ENCODE data around the gene RNF17. TPM values are rescaled to one million over a fixed set of nuclear protein-coding genes. Genes with fewer than 3 reads are reported as not detected.

Gene RNF17
- total RNA-seq: under 1 TPM in 1 of 4 donors, not detected in 3; 0.42 TPM

- H3K9me3 ChIP-seq: peaks cover 0 to 5% (median 0%) of the 10 kb centered on the region in 3 donors
- H3K4me1 ChIP-seq: no peaks in the 10 kb centered on the region
- H3K27ac ChIP-seq: no peak within 1 kb of the TSS
- WGBS, 2 donors (ENCODE audit: low coverage in 1 of 2): 90 to 93% methylated on average over 13 to 22 of the region's 28 CpGs
- H3K36me3 ChIP-seq: no peaks in the 10 kb centered on the region
- TF ChIP-seq CTCF (IDR thresholded peaks at IDR 0.05): no peak
- no peak within 1 kb of the TSS for H3K4me3 ChIP-seq
- no peaks in the 10 kb centered on the region for H3K27me3 ChIP-seq
- no peak for ATAC-seq
Measured at GRCh38 chr13:24763596-24764275, at the start of gene RNF17. RNF17 (plus strand) TSS chr13:24764169; CDS start chr13:24764204, 35 bp downstream.

- peaks cover 0 to 12% (median 0%) of the 10 kb centered on the region in 3 donors for H3K4me1 ChIP-seq
- peaks cover 9% of the 10 kb centered on the region for H3K27me3 ChIP-seq
- WGBS, 2 donors (ENCODE audit: low coverage in 1 of 2): 26 to 32% methylated on average over 5 of the region's 5 CpGs
- no peak for TF ChIP-seq EP300 (IDR thresholded peaks at IDR 0.05)
- TF ChIP-seq POLR2A (IDR thresholded peaks at IDR 0.05): no peak
- TF ChIP-seq POLR2AphosphoS5 (IDR thresholded peaks at IDR 0.05): no peak
- no peak for TF ChIP-seq CTCF (IDR thresholded peaks at IDR 0.05)
- no peaks in the 10 kb centered on the region for H3K36me3 ChIP-seq
- no peak for ATAC-seq
- H3K9me3 ChIP-seq: no peaks in the 10 kb centered on the region
- H3K27ac ChIP-seq: no peak overlapping the region
- no peak overlapping the region for H3K4me3 ChIP-seq
Measured at GRCh38 chr13:24716011-24716410, 48.0 kb upstream of the RNF17 start.

GRCh38 chr13:24716446-24716845 is 47.5 kb upstream of the RNF17 start:
- Histone ChIP-seq H3K9me3 (no peaks in the 10 kb centered on the region), H3K4me3 (no peak overlapping the region), H3K27me3 (peaks cover 9% of the 10 kb centered on the region), H3K27ac (no peak overlapping the region), H3K4me1 (peaks cover 0 to 12% (median 0%) of the 10 kb centered on the region in 3 donors), H3K36me3 (no peaks in the 10 kb centered on the region)
- WGBS, 2 donors (ENCODE audit: low coverage in 1 of 2): 37 to 40% methylated on average over 7 of the region's 7 CpGs
- ATAC-seq: no peak
- TF ChIP-seq POLR2AphosphoS5 (IDR thresholded peaks at IDR 0.05): no peak
- TF ChIP-seq CTCF (IDR thresholded peaks at IDR 0.05): no peak
- no peak for TF ChIP-seq POLR2A (IDR thresholded peaks at IDR 0.05)
- no peak for TF ChIP-seq EP300 (IDR thresholded peaks at IDR 0.05)

GRCh38 chr13:24717217-24717616 is 46.8 kb upstream of the RNF17 start:
- Histone ChIP-seq H3K4me3 (no peak overlapping the region), H3K27ac (no peak overlapping the region), H3K4me1 (peaks cover 0 to 12% (median 0%) of the 10 kb centered on the region in 3 donors), H3K36me3 (no peaks in the 10 kb centered on the region), H3K27me3 (peaks cover 9% of the 10 kb centered on the region), H3K9me3 (no peaks in the 10 kb centered on the region)
- no peak for TF ChIP-seq POLR2AphosphoS5 (IDR thresholded peaks at IDR 0.05)
- no peak for TF ChIP-seq POLR2A (IDR thresholded peaks at IDR 0.05)
- no peak for TF ChIP-seq EP300 (IDR thresholded peaks at IDR 0.05)
- no peak for TF ChIP-seq CTCF (IDR thresholded peaks at IDR 0.05)
- no peak for ATAC-seq
- 48 to 90% methylated on average over 2 to 3 of the region's 4 CpGs for WGBS, 2 donors (ENCODE audit: low coverage in 1 of 2)

All from gastroesophageal sphincter (tissue), 4 donors.